ENCODE measurements around the gene OPN4.

OPN4 gene

DNA sequence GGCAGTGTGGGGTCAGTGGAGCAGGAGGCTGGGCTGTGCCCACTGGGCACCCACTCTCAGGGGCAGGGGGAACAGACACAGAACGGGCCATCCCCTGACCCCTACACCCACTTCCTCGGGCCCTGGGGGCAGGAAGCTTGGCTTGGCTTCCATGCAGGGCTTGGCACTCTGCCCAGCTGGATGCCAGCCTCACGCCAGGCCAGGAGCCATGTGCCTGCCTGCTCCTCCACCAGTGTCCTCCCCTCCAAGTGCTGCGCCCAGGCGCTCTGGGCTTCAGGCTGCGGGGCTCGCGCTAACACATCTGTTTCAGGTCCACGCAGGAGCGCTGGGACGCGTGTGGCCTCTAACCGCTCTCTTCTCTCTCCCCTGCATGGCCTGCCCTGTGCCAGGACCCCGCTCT is 26.7 kb downstream of the OPN4 start:
- H2AFZ ChIP-seq (ENCODE audit: low read depth, low read length, severe bottlenecking): no peak overlapping the region
- TF ChIP-seq EZH2phosphoT487 (conservative IDR thresholded peaks at IDR 0.05; ENCODE audit: low read length): no peak
- TF ChIP-seq CTCF (IDR thresholded peaks at IDR 0.05; ENCODE audit: insufficient read depth, low read length, poor library complexity, severe bottlenecking): no peak

GRCh38 chr10:86681722-86682386 is 27.5 kb downstream of the OPN4 start:
- Histone ChIP-seq H3K36me3 (ENCODE audit: low read length) (no peaks in the 10 kb centered on the region), H3K4me2 (ENCODE audit: low read depth, low read length, poor library complexity, severe bottlenecking) (no peak overlapping the region), H4K20me1 (ENCODE audit: low read depth, low read length) (no peaks in the 10 kb centered on the region), H3F3A (ENCODE audit: insufficient read depth) (no peaks in the 10 kb centered on the region), H2AFZ (ENCODE audit: low read depth, low read length, severe bottlenecking) (no peak overlapping the region), H3K27me3 (ENCODE audit: low read length) (no peaks in the 10 kb centered on the region), H3K79me2 (ENCODE audit: insufficient read depth, low read length) (no peaks in the 10 kb centered on the region), H3K27ac (ENCODE audit: low read depth, low read length) (no peak overlapping the region), H3K9ac (ENCODE audit: low read length) (no peak overlapping the region), H3K9me2 (replicated peaks; ENCODE audit: insufficient read depth, low read length) (no peaks in the 10 kb centered on the region), H3K4me3 (ENCODE audit: insufficient read depth, low read length, poor library complexity, severe bottlenecking) (no peak overlapping the region), H3K9me3 (ENCODE audit: insufficient read depth, low read length) (no peaks in the 10 kb centered on the region)
- no peak for TF ChIP-seq CTCF (IDR thresholded peaks at IDR 0.05; ENCODE audit: insufficient read depth, low read length, poor library complexity, severe bottlenecking)
- TF ChIP-seq EZH2phosphoT487 (conservative IDR thresholded peaks at IDR 0.05; ENCODE audit: low read length): no peak

More for the DNA sequence above, 26.7 kb downstream of the OPN4 start:
- H3K9me2 ChIP-seq (replicated peaks; ENCODE audit: insufficient read depth, low read length): no peaks in the 10 kb centered on the region
- H3F3A ChIP-seq (ENCODE audit: insufficient read depth): no peaks in the 10 kb centered on the region
- no peak overlapping the region for H3K4me3 ChIP-seq (ENCODE audit: insufficient read depth, low read length, poor library complexity, severe bottlenecking)
- H3K79me2 ChIP-seq (ENCODE audit: insufficient read depth, low read length): no peaks in the 10 kb centered on the region
- no peak overlapping the region for H3K4me2 ChIP-seq (ENCODE audit: low read depth, low read length, poor library complexity, severe bottlenecking)
- no peaks in the 10 kb centered on the region for H3K27me3 ChIP-seq (ENCODE audit: low read length)
- no peak overlapping the region for H3K9ac ChIP-seq (ENCODE audit: low read length)
- no peaks in the 10 kb centered on the region for H3K36me3 ChIP-seq (ENCODE audit: low read length)
- H4K20me1 ChIP-seq (ENCODE audit: low read depth, low read length): no peaks in the 10 kb centered on the region
- H3K9me3 ChIP-seq (ENCODE audit: insufficient read depth, low read length): no peaks in the 10 kb centered on the region
- no peak overlapping the region for H3K27ac ChIP-seq (ENCODE audit: low read depth, low read length)

DNA sequence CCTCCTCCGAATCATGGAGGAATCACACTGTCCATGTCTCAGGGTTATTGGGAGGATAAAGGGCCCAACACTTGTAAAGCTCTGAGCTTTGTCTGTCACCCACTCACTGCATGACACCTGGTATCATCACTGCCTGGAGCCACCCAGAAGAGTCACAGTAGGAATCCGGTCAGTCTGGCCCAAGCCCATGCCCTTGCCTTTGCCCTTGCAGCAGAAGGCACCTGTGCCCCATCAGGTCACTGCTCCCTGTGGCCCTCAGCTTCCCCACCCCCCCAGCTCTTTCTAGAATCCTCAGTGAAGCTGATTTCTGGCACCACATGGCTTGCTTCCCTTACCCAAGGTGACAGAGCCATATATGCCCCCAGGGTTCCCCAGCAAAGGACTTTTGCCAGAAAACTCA is 28.3 kb downstream of the OPN4 start:
- H3K27ac ChIP-seq (ENCODE audit: low read depth, low read length): no peak overlapping the region
- no peaks in the 10 kb centered on the region for H3K79me2 ChIP-seq (ENCODE audit: insufficient read depth, low read length)
- no peaks in the 10 kb centered on the region for H3K36me3 ChIP-seq (ENCODE audit: low read length)
- TF ChIP-seq CTCF (IDR thresholded peaks at IDR 0.05; ENCODE audit: insufficient read depth, low read length, poor library complexity, severe bottlenecking): no peak
- TF ChIP-seq EZH2phosphoT487 (conservative IDR thresholded peaks at IDR 0.05; ENCODE audit: low read length): no peak
- no peaks in the 10 kb centered on the region for H4K20me1 ChIP-seq (ENCODE audit: low read depth, low read length)
- no peak overlapping the region for H3K9ac ChIP-seq (ENCODE audit: low read length)
- H3K9me2 ChIP-seq (replicated peaks; ENCODE audit: insufficient read depth, low read length): no peaks in the 10 kb centered on the region
- H3K4me3 ChIP-seq (ENCODE audit: insufficient read depth, low read length, poor library complexity, severe bottlenecking): no peak overlapping the region
- H3K27me3 ChIP-seq (ENCODE audit: low read length): no peaks in the 10 kb centered on the region
- H3F3A ChIP-seq (ENCODE audit: insufficient read depth): no peaks in the 10 kb centered on the region
- no peak overlapping the region for H3K4me2 ChIP-seq (ENCODE audit: low read depth, low read length, poor library complexity, severe bottlenecking)
- H2AFZ ChIP-seq (ENCODE audit: low read depth, low read length, severe bottlenecking): no peak overlapping the region
- no peaks in the 10 kb centered on the region for H3K9me3 ChIP-seq (ENCODE audit: insufficient read depth, low read length)
